Measurements from ENCODE around the gene DLGAP1. TPM values are rescaled to one million over a fixed set of nuclear protein-coding genes. Genes with fewer than 3 reads are reported as not detected.

DLGAP1 gene
- total RNA-seq, 1 donor from 2014 or later: 2.0 TPM

DNA sequence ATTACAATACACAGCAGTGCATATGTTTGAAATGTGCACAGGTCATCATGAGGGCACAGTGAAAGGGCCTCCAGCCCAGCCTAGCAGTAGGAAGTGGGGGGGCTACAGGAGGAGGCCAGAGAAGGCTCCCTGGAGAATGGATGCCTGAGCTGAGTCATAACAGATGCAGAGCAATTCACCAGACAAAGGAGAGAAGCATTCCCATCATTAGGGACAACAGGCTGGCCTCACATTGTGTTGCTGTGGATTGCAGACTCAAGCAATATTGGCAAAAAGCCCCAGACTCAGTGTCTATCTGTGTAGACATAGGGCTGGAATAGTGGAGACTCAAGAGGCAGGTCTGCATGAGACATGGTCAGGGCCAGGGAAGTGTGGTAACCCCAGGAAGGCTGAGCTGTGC, 329.9 kb downstream of the DLGAP1 start:
- no peak for TF ChIP-seq CTCF (IDR thresholded peaks at IDR 0.05)
- H3K27ac ChIP-seq: peak overlapping the region in 1 of 2 donors; percentile 30
- no peak for DNase-seq (ENCODE audit: low spot score in 2 of 2)
- H3K27me3 ChIP-seq: no peaks in the 10 kb centered on the region
- no peaks in the 10 kb centered on the region for H3K4me1 ChIP-seq
- no peaks in the 10 kb centered on the region for H3K9me3 ChIP-seq
- no peak overlapping the region for H3K4me3 ChIP-seq
- no peaks in the 10 kb centered on the region for H3K36me3 ChIP-seq
- intact Hi-C loops (cut with DNase I): no loop called here

DNA sequence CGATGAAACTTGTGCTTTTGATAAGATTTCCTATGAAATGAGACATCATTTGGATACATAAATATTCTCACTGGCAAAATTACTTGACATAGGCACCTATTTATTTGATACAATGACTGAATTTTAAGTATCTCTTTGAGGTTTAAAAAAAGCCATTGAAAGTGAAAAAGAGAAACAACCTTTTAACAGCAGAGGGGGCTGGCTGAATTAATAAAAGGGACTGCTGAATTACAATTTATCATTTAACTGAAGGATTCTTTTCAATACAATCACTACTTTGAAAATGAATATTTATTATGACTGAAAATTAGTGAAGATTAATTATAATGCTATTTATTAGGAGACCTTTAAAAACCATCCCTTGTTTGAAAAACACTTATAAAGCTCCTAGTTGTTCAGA, 335.3 kb downstream of the DLGAP1 start:
- no peaks in the 10 kb centered on the region for H3K27me3 ChIP-seq

DNA sequence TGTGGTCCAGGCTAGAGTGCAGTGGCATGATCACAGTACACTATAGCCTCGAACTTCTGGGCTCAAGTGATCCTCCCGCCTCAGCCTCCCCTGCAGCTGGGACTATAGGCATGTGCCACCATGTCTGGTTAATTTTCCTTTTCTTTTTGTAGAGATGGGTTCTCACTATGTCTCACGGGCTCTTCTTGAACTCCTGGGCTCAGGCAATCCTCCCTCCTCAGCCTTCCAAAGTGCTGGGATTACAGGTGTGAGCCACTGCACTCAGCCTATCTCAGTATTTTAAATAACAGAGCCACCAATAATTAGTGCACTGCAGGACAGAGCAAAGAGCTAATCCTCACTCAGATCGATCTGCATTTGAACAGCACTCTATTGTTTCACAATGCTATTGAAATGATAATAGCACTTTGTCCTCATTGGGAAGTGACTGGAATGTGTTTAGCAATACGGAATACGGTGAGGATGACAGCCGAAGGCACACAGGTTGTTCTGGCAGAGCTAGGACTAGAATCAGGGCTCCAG, 335.9 kb downstream of the DLGAP1 start:
- TF ChIP-seq CTCF (IDR thresholded peaks at IDR 0.05): no peak
- Histone ChIP-seq H3K4me1 (no peaks in the 10 kb centered on the region), H3K27me3 (no peaks in the 10 kb centered on the region), H3K9me3 (no peaks in the 10 kb centered on the region), H3K36me3 (no peaks in the 10 kb centered on the region), H3K27ac (no peak overlapping the region), H3K4me3 (no peak overlapping the region)
- intact Hi-C loops (cut with DNase I): no loop called here
- DNase-seq (ENCODE audit: low spot score in 2 of 2): no peak

More for the DNA sequence above, 335.3 kb downstream of the DLGAP1 start:
- Histone ChIP-seq H3K9me3 (no peaks in the 10 kb centered on the region), H3K4me1 (no peaks in the 10 kb centered on the region), H3K36me3 (no peaks in the 10 kb centered on the region), H3K4me3 (no peak overlapping the region), H3K27ac (no peak overlapping the region)
- TF ChIP-seq CTCF (IDR thresholded peaks at IDR 0.05): no peak
- intact Hi-C loops (cut with DNase I): no loop called here
- DNase-seq (ENCODE audit: low spot score in 2 of 2): no peak

DNA sequence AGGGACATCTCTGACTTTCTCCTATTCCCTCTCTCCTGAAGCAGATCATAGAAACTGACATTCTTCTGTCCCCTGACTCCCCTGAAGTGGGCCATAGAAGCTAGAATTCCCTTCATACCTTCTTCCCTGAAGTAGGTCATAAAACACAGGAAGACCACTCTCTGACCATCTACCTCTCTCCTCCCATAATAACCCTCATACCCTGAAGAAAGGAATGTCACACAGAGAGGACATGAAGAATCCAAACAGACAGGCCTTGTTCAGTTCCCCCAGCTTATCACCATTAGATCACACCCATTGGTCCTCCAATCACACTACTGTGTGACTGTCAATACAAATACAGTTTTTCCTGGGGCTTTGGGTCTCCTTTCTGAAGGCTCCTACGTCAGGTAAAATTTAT, 347.1 kb downstream of the DLGAP1 start:
- no peak for TF ChIP-seq CTCF (IDR thresholded peaks at IDR 0.05)
- Histone ChIP-seq H3K36me3 (no peaks in the 10 kb centered on the region), H3K4me3 (no peak overlapping the region), H3K9me3 (no peaks in the 10 kb centered on the region), H3K27me3 (no peaks in the 10 kb centered on the region), H3K4me1 (no peaks in the 10 kb centered on the region), H3K27ac (no peak overlapping the region)
- intact Hi-C loops (cut with DNase I): no loop called here
- DNase-seq (ENCODE audit: low spot score in 2 of 2): no peak

- no peak for TF ChIP-seq CTCF (IDR thresholded peaks at IDR 0.05)
- intact Hi-C loops (cut with DNase I): no loop called here
- H3K27ac ChIP-seq: no peak overlapping the region
- no peak for DNase-seq (ENCODE audit: low spot score in 2 of 2)
- no peaks in the 10 kb centered on the region for H3K27me3 ChIP-seq
- no peaks in the 10 kb centered on the region for H3K36me3 ChIP-seq
- H3K4me1 ChIP-seq: no peaks in the 10 kb centered on the region
- no peaks in the 10 kb centered on the region for H3K9me3 ChIP-seq
- H3K4me3 ChIP-seq: peak overlapping the region in 1 of 2 donors; percentile 55
Measured at GRCh38 chr18:4107049-4107467, 348.0 kb downstream of the DLGAP1 start.

Data from ascending aorta (tissue), 2 donors.